Peyer's patch (tissue), 4 donors: ENCODE data around the gene PTPN11.

Experiments
- CTCF ChIP-seq, 6 experiments: fragments of 450-650 bp in 4 of 6; fragments of 200-600 bp in 2 of 6; sonication (generic) in 1 of 6; IDR thresholded peaks; one replicate each; pipeline ENCODE4 v1.5.1; 2017 to 2019; ENCODE audit warnings: antibody characterized with exemption in 6 of 6, mild to moderate bottlenecking in 3 of 6, moderate library complexity in 1 of 6
- POLR2A ChIP-seq, 2 donors: fragments of 450-650 bp; IDR thresholded peaks; one replicate each; pipeline ENCODE4 v1.5.1; 2017; ENCODE audit warnings: antibody characterized with exemption in 2 of 2, mild to moderate bottlenecking in 2 of 2, moderate library complexity in 2 of 2

- no peak for TF ChIP-seq CTCF (IDR thresholded peaks at IDR 0.05)
- TF ChIP-seq POLR2A (IDR thresholded peaks at IDR 0.05): no peak
These were observed 8.9 kb upstream of the PTPN11 start for GRCh38 chr12:112409906-112410244.
